IPS-18c (cell line): ENCODE results near the gene SLC12A9.
"Not testable (repeated sequence)": the region's sequence is repeated elsewhere in the genome, so short reads cannot be mapped to it uniquely, and the experiment has no call there.

ENCODE experiments used
- H3K4me3 ChIP-seq: 2 replicates; pipeline ENCODE4 v1.7.0; 2013; ENCODE audit warnings: low read depth, mild to moderate bottlenecking, low read length, moderate library complexity; ENCODE audit not compliant: insufficient read depth
- H3K9me3 ChIP-seq: one replicate; pipeline ENCODE4 v1.6.1; 2013; ENCODE audit warnings: mild to moderate bottlenecking, low read length, moderate library complexity; ENCODE audit not compliant: control insufficient read depth, insufficient read depth

SLC12A9 gene

GRCh38 chr7:100899432-100899831, 46.9 kb downstream of the SLC12A9 start:
- H3K4me3 ChIP-seq = no peak overlapping the region
- H3K9me3 ChIP-seq = no peaks in the 10 kb centered on the region

- H3K4me3 ChIP-seq = no peak overlapping the region
- no peaks in the 10 kb centered on the region for H3K9me3 ChIP-seq
Observed at GRCh38 chr7:100900978-100901377, 48.5 kb downstream of the SLC12A9 start.

GRCh38 chr7:100901921-100902332, 49.4 kb downstream of the SLC12A9 start:
- no peak overlapping the region for H3K4me3 ChIP-seq
- H3K9me3 ChIP-seq = no peaks in the 10 kb centered on the region

GRCh38 chr7:100902638-100903037, 50.1 kb downstream of the SLC12A9 start:
- H3K9me3 ChIP-seq = no peaks in the 10 kb centered on the region
- H3K4me3 ChIP-seq = no peak overlapping the region

- Histone ChIP-seq H3K4me3 (no peak overlapping the region), H3K9me3 (no peaks in the 10 kb centered on the region)
Observed at GRCh38 chr7:100908512-100908911, 56.0 kb downstream of the SLC12A9 start.

GRCh38 chr7:100910443-100910842, 57.9 kb downstream of the SLC12A9 start:
- H3K9me3 ChIP-seq, H3K4me3 ChIP-seq: not testable (repeated sequence)

GRCh38 chr7:100911484-100911883, 59.0 kb downstream of the SLC12A9 start:
- Histone ChIP-seq H3K4me3 (no peak overlapping the region), H3K9me3 (no peaks in the 10 kb centered on the region)

- H3K4me3 ChIP-seq = no peak overlapping the region
- H3K9me3 ChIP-seq = no peaks in the 10 kb centered on the region
Observed at GRCh38 chr7:100914208-100914878, 61.8 kb downstream of the SLC12A9 start.

GRCh38 chr7:100914879-100915447, 62.5 kb downstream of the SLC12A9 start:
- Histone ChIP-seq H3K4me3 (no peak overlapping the region), H3K9me3 (peaks cover 2% of the 10 kb centered on the region)
